CD4-positive, CD25-positive, alpha-beta regulatory T cell (primary cell): ENCODE measurements around the gene SPSB2. TPM values are rescaled to one million over a fixed set of nuclear protein-coding genes. Genes with fewer than 3 reads are reported as not detected.
"Not testable (repeated sequence)": the region's sequence is repeated elsewhere in the genome, so short reads cannot be mapped to it uniquely, and the experiment has no call there.

Experiments
- ATAC-seq, 2 donors: fragments of 150-1000 bp; cut with Tn5 transposase; one replicate each; pipeline ENCODE4 v1.10.0; 2021; ENCODE audit warnings: low read depth in 2 of 2, moderate number of reproducible peaks in 2 of 2, moderate library complexity in 1 of 2
- DNase-seq, 3 donors: peaks; one replicate each; pipeline versions ENCODE4 v3.0.0 to v3.0.0-alpha.2; 2012 to 2022; ENCODE audit warnings: mixed read lengths in 1 of 3
- H3K27ac ChIP-seq: one replicate; pipeline ENCODE4 v1.7.0; 2013; ENCODE audit warnings: mild to moderate bottlenecking, low read length; ENCODE audit not compliant: insufficient read depth, poor library complexity, severe bottlenecking
- H3K27me3 ChIP-seq: one replicate; pipeline ENCODE4 v1.7.0; 2013; ENCODE audit warnings: low read length; ENCODE audit not compliant: control insufficient read depth, insufficient read depth
- H3K36me3 ChIP-seq: one replicate; pipeline ENCODE4 v1.7.0; 2013; ENCODE audit warnings: mild to moderate bottlenecking, low read length, moderate library complexity; ENCODE audit not compliant: control insufficient read depth, insufficient read depth
- H3K4me1 ChIP-seq: 2 replicates; pipeline ENCODE4 v1.7.0; 2013; ENCODE audit warnings: mild to moderate bottlenecking, low read length; ENCODE audit not compliant: insufficient read depth, control insufficient read depth, poor library complexity, severe bottlenecking
- H3K4me3 ChIP-seq: one replicate; pipeline ENCODE4 v1.7.0; 2013; ENCODE audit warnings: low read depth, mild to moderate bottlenecking, low read length, moderate library complexity
- H3K9me3 ChIP-seq, 2 experiments: 1 replicate in 1 of 2; 2 replicates in 1 of 2; pipeline ENCODE4 v1.7.0; 2013; ENCODE audit warnings: low read length in 2 of 2, mild to moderate bottlenecking in 1 of 2, moderate library complexity in 1 of 2; ENCODE audit not compliant: control insufficient read depth in 2 of 2
- H3K27ac Mint-ChIP-seq, 3 donors: one replicate each; pipeline ENCODE4 v1.8.0; 2020 to 2022; ENCODE audit warnings: mild to moderate bottlenecking in 3 of 3, mixed read lengths in 3 of 3, moderate library complexity in 2 of 3
- H3K27me3 Mint-ChIP-seq: one replicate; pipeline ENCODE4 v1.8.0; 2022; ENCODE audit warnings: mild to moderate bottlenecking, mixed read lengths
- H3K36me3 Mint-ChIP-seq: one replicate; pipeline ENCODE4 v1.8.0; 2020; ENCODE audit warnings: mixed read lengths
- H3K4me1 Mint-ChIP-seq, 4 donors: one replicate each; pipeline ENCODE4 v1.8.0; 2020 to 2022; ENCODE audit warnings: mixed read lengths in 4 of 4, mild to moderate bottlenecking in 1 of 4
- H3K4me3 Mint-ChIP-seq, 4 donors: one replicate each; pipeline ENCODE4 v1.8.0; 2020 to 2022; ENCODE audit warnings: mild to moderate bottlenecking in 4 of 4, mixed read lengths in 4 of 4, moderate library complexity in 3 of 4
- H3K9me3 Mint-ChIP-seq, 7 donors: one replicate each; pipeline ENCODE4 v1.8.0; 2020 to 2022; ENCODE audit warnings: mixed read lengths in 7 of 7, mild to moderate bottlenecking in 3 of 7, moderate library complexity in 2 of 7
- polyA plus RNA-seq, 4 donors: library from polyadenylated mRNA; unstranded; fragments of 300-500 nt; fragmentation: Illumina TruSeq; gene quantifications; one replicate each; pipeline ENCODE4 v1.2.3, GENCODE V29; 2021
- total RNA-seq: library from RNA; stranded (reverse); gene quantifications from one replicate; pipeline ENCODE4 v1.2.3, GENCODE V29; 2022

SPSB2 gene
- total and polyA plus RNA-seq, 5 donors from 2014 or later = 8.0 to 19.2 (median 12.4) TPM

GRCh38 chr12:6866920-6867412, 6.1 kb downstream of the SPSB2 start:
- Mint-ChIP-seq H3K4me3 (peak overlapping the region; percentile 91 to 97 (median 94)), H3K27ac (peak overlapping the region; percentile 58 to 98 (median 83)), H3K27me3 (no peaks in the 10 kb centered on the region), H3K9me3 (no peaks in the 10 kb centered on the region), H3K36me3 (peaks cover 24% of the 10 kb centered on the region), H3K4me1 (peaks cover 3 to 49% (median 27%) of the 10 kb centered on the region in 4 donors)
- ATAC-seq = peak in 1 of 2 donors; percentile 6
- H3K9me3 ChIP-seq = no peaks in the 10 kb centered on the region
- peak overlapping the region; percentile 78 for H3K27ac ChIP-seq
- no peaks in the 10 kb centered on the region for H3K27me3 ChIP-seq
- H3K36me3 ChIP-seq = peaks cover 29% of the 10 kb centered on the region
- H3K4me3 ChIP-seq = peak overlapping the region; percentile 59
- no peak for DNase-seq
- H3K4me1 ChIP-seq = peaks cover 42% of the 10 kb centered on the region

GRCh38 chr12:6866163-6866919, 6.8 kb downstream of the SPSB2 start:
- H3K36me3 Mint-ChIP-seq = peaks cover 24% of the 10 kb centered on the region
- Histone ChIP-seq H3K4me3 (no peak overlapping the region), H3K27me3 (no peaks in the 10 kb centered on the region), H3K9me3 (no peaks in the 10 kb centered on the region), H3K4me1 (peaks cover 36% of the 10 kb centered on the region), H3K27ac (peak overlapping the region; percentile 78), H3K36me3 (peaks cover 35% of the 10 kb centered on the region)
- no peak for ATAC-seq
- no peaks in the 10 kb centered on the region for H3K27me3 Mint-ChIP-seq
- H3K4me3 Mint-ChIP-seq = peak overlapping the region; percentile 91 to 97 (median 94)
- peaks cover 3 to 43% (median 22%) of the 10 kb centered on the region in 4 donors for H3K4me1 Mint-ChIP-seq
- no peaks in the 10 kb centered on the region for H3K9me3 Mint-ChIP-seq
- H3K27ac Mint-ChIP-seq = peak overlapping the region; percentile 58 to 83 (median 71)
- DNase-seq = no peak

- not testable (repeated sequence) for DNase-seq, H3K27ac ChIP-seq, H3K9me3 ChIP-seq, H3K27me3 ChIP-seq, H3K9me3 Mint-ChIP-seq, ATAC-seq, H3K4me3 ChIP-seq, H3K27me3 Mint-ChIP-seq
- Mint-ChIP-seq H3K4me1 (peaks cover 3 to 33% (median 19%) of the 10 kb centered on the region in 4 donors), H3K27ac (peak overlapping the region in 2 of 3 donors; percentile 23 to 83), H3K36me3 (peaks cover 25% of the 10 kb centered on the region), H3K4me3 (peak overlapping the region; percentile 64 to 95 (median 80))
- Histone ChIP-seq H3K36me3 (peaks cover 44% of the 10 kb centered on the region), H3K4me1 (peaks cover 26% of the 10 kb centered on the region)
These were observed 7.8 kb downstream of the SPSB2 start for GRCh38 chr12:6865307-6865706.

GRCh38 chr12:6863586-6864321, 9.3 kb downstream of the SPSB2 start:
- ATAC-seq (no peak), DNase-seq (no peak)
- Mint-ChIP-seq H3K4me1 (peaks cover 0 to 17% (median 8%) of the 10 kb centered on the region in 4 donors), H3K36me3 (peaks cover 19% of the 10 kb centered on the region), H3K27me3 (no peaks in the 10 kb centered on the region), H3K27ac (peak overlapping the region in 1 of 3 donors; percentile 52), H3K9me3 (no peaks in the 10 kb centered on the region), H3K4me3 (peak overlapping the region in 2 of 4 donors; percentile 56 to 65)
- Histone ChIP-seq H3K9me3 (no peaks in the 10 kb centered on the region), H3K36me3 (peaks cover 50% of the 10 kb centered on the region), H3K4me1 (peaks cover 16% of the 10 kb centered on the region), H3K27ac (no peak overlapping the region), H3K27me3 (no peaks in the 10 kb centered on the region), H3K4me3 (no peak overlapping the region)

- Mint-ChIP-seq H3K4me1 (peaks cover 0 to 10% (median 2%) of the 10 kb centered on the region in 4 donors), H3K4me3 (no peak overlapping the region), H3K27ac (no peak overlapping the region), H3K27me3 (no peaks in the 10 kb centered on the region), H3K9me3 (no peaks in the 10 kb centered on the region), H3K36me3 (peaks cover 21% of the 10 kb centered on the region)
- Histone ChIP-seq H3K4me1 (peaks cover 8% of the 10 kb centered on the region), H3K27me3 (no peaks in the 10 kb centered on the region), H3K4me3 (no peak overlapping the region), H3K9me3 (no peaks in the 10 kb centered on the region), H3K36me3 (peaks cover 57% of the 10 kb centered on the region), H3K27ac (no peak overlapping the region)
- DNase-seq (no peak), ATAC-seq (no peak)
These were observed 10.1 kb downstream of the SPSB2 start for GRCh38 chr12:6863033-6863432.

GRCh38 chr12:6861391-6861790, 11.7 kb downstream of the SPSB2 start:
- Histone ChIP-seq H3K27me3 (no peaks in the 10 kb centered on the region), H3K36me3 (peaks cover 74% of the 10 kb centered on the region), H3K4me1 (no peaks in the 10 kb centered on the region), H3K27ac (no peak overlapping the region), H3K9me3 (no peaks in the 10 kb centered on the region), H3K4me3 (no peak overlapping the region)
- H3K27ac Mint-ChIP-seq = no peak overlapping the region
- ATAC-seq (no peak), DNase-seq (no peak)
- no peaks in the 10 kb centered on the region for H3K9me3 Mint-ChIP-seq
- H3K4me3 Mint-ChIP-seq = no peak overlapping the region
- peaks cover 30% of the 10 kb centered on the region for H3K36me3 Mint-ChIP-seq
- no peaks in the 10 kb centered on the region for H3K27me3 Mint-ChIP-seq
- H3K4me1 Mint-ChIP-seq = peaks cover 0 to 4% (median 1%) of the 10 kb centered on the region in 4 donors

- Mint-ChIP-seq H3K36me3 (peaks cover 31% of the 10 kb centered on the region), H3K4me1 (peaks cover 0 to 5% (median under 1%) of the 10 kb centered on the region in 4 donors), H3K27ac (no peak overlapping the region), H3K27me3 (no peaks in the 10 kb centered on the region), H3K4me3 (peak overlapping the region in 1 of 4 donors; percentile 18), H3K9me3 (no peaks in the 10 kb centered on the region)
- no peaks in the 10 kb centered on the region for H3K9me3 ChIP-seq
- no peak overlapping the region for H3K4me3 ChIP-seq
- no peaks in the 10 kb centered on the region for H3K27me3 ChIP-seq
- H3K36me3 ChIP-seq = peaks cover 78% of the 10 kb centered on the region
- DNase-seq = no peak
- no peaks in the 10 kb centered on the region for H3K4me1 ChIP-seq
- ATAC-seq = no peak
- no peak overlapping the region for H3K27ac ChIP-seq
These were observed 12.2 kb downstream of the SPSB2 start for GRCh38 chr12:6860942-6861341.
